CD4-positive, CD25-positive, alpha-beta regulatory T cell (primary cell): ENCODE results near the gene LRRC47. TPM values are rescaled to one million over a fixed set of nuclear protein-coding genes. Genes with fewer than 3 reads are reported as not detected.
A peak's percentile ranks its signal among the peaks of the same experiment; 100 is the strongest.

ENCODE experiments used
- ATAC-seq, 2 donors: fragments of 150-1000 bp; cut with Tn5 transposase; one replicate each; pipeline ENCODE4 v1.10.0; 2021; ENCODE audit warnings: low read depth in 2 of 2, moderate number of reproducible peaks in 2 of 2, moderate library complexity in 1 of 2
- DNase-seq, 3 donors: peaks; one replicate each; pipeline versions ENCODE4 v3.0.0 to v3.0.0-alpha.2; 2012 to 2022; ENCODE audit warnings: mixed read lengths in 1 of 3
- H3K27ac ChIP-seq: one replicate; pipeline ENCODE4 v1.7.0; 2013; ENCODE audit warnings: mild to moderate bottlenecking, low read length; ENCODE audit not compliant: insufficient read depth, poor library complexity, severe bottlenecking
- H3K27me3 ChIP-seq: one replicate; pipeline ENCODE4 v1.7.0; 2013; ENCODE audit warnings: low read length; ENCODE audit not compliant: control insufficient read depth, insufficient read depth
- H3K36me3 ChIP-seq: one replicate; pipeline ENCODE4 v1.7.0; 2013; ENCODE audit warnings: mild to moderate bottlenecking, low read length, moderate library complexity; ENCODE audit not compliant: control insufficient read depth, insufficient read depth
- H3K4me1 ChIP-seq: 2 replicates; pipeline ENCODE4 v1.7.0; 2013; ENCODE audit warnings: mild to moderate bottlenecking, low read length; ENCODE audit not compliant: insufficient read depth, control insufficient read depth, poor library complexity, severe bottlenecking
- H3K4me3 ChIP-seq: one replicate; pipeline ENCODE4 v1.7.0; 2013; ENCODE audit warnings: low read depth, mild to moderate bottlenecking, low read length, moderate library complexity
- H3K9me3 ChIP-seq, 2 experiments: 1 replicate in 1 of 2; 2 replicates in 1 of 2; pipeline ENCODE4 v1.7.0; 2013; ENCODE audit warnings: low read length in 2 of 2, mild to moderate bottlenecking in 1 of 2, moderate library complexity in 1 of 2; ENCODE audit not compliant: control insufficient read depth in 2 of 2
- H3K27ac Mint-ChIP-seq, 3 donors: one replicate each; pipeline ENCODE4 v1.8.0; 2020 to 2022; ENCODE audit warnings: mild to moderate bottlenecking in 3 of 3, mixed read lengths in 3 of 3, moderate library complexity in 2 of 3
- H3K27me3 Mint-ChIP-seq: one replicate; pipeline ENCODE4 v1.8.0; 2022; ENCODE audit warnings: mild to moderate bottlenecking, mixed read lengths
- H3K36me3 Mint-ChIP-seq: one replicate; pipeline ENCODE4 v1.8.0; 2020; ENCODE audit warnings: mixed read lengths
- H3K4me1 Mint-ChIP-seq, 4 donors: one replicate each; pipeline ENCODE4 v1.8.0; 2020 to 2022; ENCODE audit warnings: mixed read lengths in 4 of 4, mild to moderate bottlenecking in 1 of 4
- H3K4me3 Mint-ChIP-seq, 4 donors: one replicate each; pipeline ENCODE4 v1.8.0; 2020 to 2022; ENCODE audit warnings: mild to moderate bottlenecking in 4 of 4, mixed read lengths in 4 of 4, moderate library complexity in 3 of 4
- H3K9me3 Mint-ChIP-seq, 7 donors: one replicate each; pipeline ENCODE4 v1.8.0; 2020 to 2022; ENCODE audit warnings: mixed read lengths in 7 of 7, mild to moderate bottlenecking in 3 of 7, moderate library complexity in 2 of 7
- polyA plus RNA-seq, 4 donors: library from polyadenylated mRNA; unstranded; fragments of 300-500 nt; fragmentation: Illumina TruSeq; gene quantifications; one replicate each; pipeline ENCODE4 v1.2.3, GENCODE V29; 2021
- total RNA-seq: library from RNA; stranded (reverse); gene quantifications from one replicate; pipeline ENCODE4 v1.2.3, GENCODE V29; 2022

Gene LRRC47
- total and polyA plus RNA-seq, 5 donors from 2014 or later: 22.0 to 33.9 (median 26.0) TPM

GRCh38 chr1:3788756-3789420, 7.4 kb downstream of the LRRC47 start:
- no peak overlapping the region for H3K27ac Mint-ChIP-seq
- peaks cover 15% of the 10 kb centered on the region for H3K36me3 Mint-ChIP-seq
- Histone ChIP-seq H3K27me3 (no peaks in the 10 kb centered on the region), H3K9me3 (no peaks in the 10 kb centered on the region), H3K36me3 (peaks cover 35% of the 10 kb centered on the region), H3K4me3 (no peak overlapping the region), H3K4me1 (peaks cover 11% of the 10 kb centered on the region), H3K27ac (no peak overlapping the region)
- H3K4me1 Mint-ChIP-seq: peaks cover 0 to 32% (median 12%) of the 10 kb centered on the region in 4 donors
- no peaks in the 10 kb centered on the region for H3K9me3 Mint-ChIP-seq
- ATAC-seq: no peak
- no peaks in the 10 kb centered on the region for H3K27me3 Mint-ChIP-seq
- H3K4me3 Mint-ChIP-seq: peak overlapping the region in 1 of 4 donors; percentile 73
- no peak for DNase-seq

- no peak overlapping the region for H3K4me3 ChIP-seq
- peaks cover 6% of the 10 kb centered on the region for H3K4me1 ChIP-seq
- DNase-seq: no peak
- H3K9me3 ChIP-seq: no peaks in the 10 kb centered on the region
- Mint-ChIP-seq H3K27me3 (no peaks in the 10 kb centered on the region), H3K4me3 (no peak overlapping the region), H3K27ac (peak overlapping the region in 1 of 3 donors; percentile 86), H3K4me1 (peaks cover 0 to 23% (median 7%) of the 10 kb centered on the region in 4 donors), H3K9me3 (no peaks in the 10 kb centered on the region), H3K36me3 (peaks cover 16% of the 10 kb centered on the region)
- no peak for ATAC-seq
- H3K27me3 ChIP-seq: no peaks in the 10 kb centered on the region
- H3K27ac ChIP-seq: no peak overlapping the region
- peaks cover 41% of the 10 kb centered on the region for H3K36me3 ChIP-seq
Measured at GRCh38 chr1:3787745-3788605, 8.3 kb downstream of the LRRC47 start.

DNA sequence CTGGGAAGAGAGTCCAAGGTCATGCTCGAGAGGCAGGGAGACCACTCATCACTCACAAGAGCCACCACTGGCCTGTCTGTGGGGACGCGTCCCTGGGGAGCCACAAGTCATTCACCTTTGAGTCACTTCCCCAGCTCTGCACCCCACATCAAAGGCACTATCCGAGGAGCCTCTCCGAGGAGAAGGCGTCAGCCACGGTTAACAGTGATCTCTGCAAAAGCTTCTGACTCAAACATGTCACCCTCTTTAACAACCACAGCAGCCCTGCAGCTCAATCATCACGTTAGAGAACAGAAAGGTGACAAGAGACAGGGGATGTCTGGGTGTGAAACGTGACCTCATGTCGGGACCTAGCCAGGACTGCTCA, 9.0 kb downstream of the LRRC47 start:
- DNase-seq (peak in 1 of 3 donors; percentile 26), ATAC-seq (peak; percentile 58)
- no peaks in the 10 kb centered on the region for H3K9me3 Mint-ChIP-seq
- no peaks in the 10 kb centered on the region for H3K27me3 ChIP-seq
- H3K4me3 Mint-ChIP-seq: no peak overlapping the region
- H3K27ac ChIP-seq: no peak overlapping the region
- H3K4me1 ChIP-seq: peaks cover 6% of the 10 kb centered on the region
- no peak overlapping the region for H3K4me3 ChIP-seq
- H3K36me3 Mint-ChIP-seq: peaks cover 17% of the 10 kb centered on the region
- H3K36me3 ChIP-seq: peaks cover 45% of the 10 kb centered on the region
- no peaks in the 10 kb centered on the region for H3K27me3 Mint-ChIP-seq
- no peak overlapping the region for H3K27ac Mint-ChIP-seq
- H3K4me1 Mint-ChIP-seq: peaks cover 0 to 17% (median 3%) of the 10 kb centered on the region in 4 donors
- no peaks in the 10 kb centered on the region for H3K9me3 ChIP-seq

- ATAC-seq (no peak), DNase-seq (no peak)
- Histone ChIP-seq H3K9me3 (no peaks in the 10 kb centered on the region), H3K36me3 (peaks cover 47% of the 10 kb centered on the region), H3K27me3 (no peaks in the 10 kb centered on the region), H3K27ac (no peak overlapping the region), H3K4me3 (no peak overlapping the region), H3K4me1 (peaks cover 6% of the 10 kb centered on the region)
- Mint-ChIP-seq H3K36me3 (peaks cover 23% of the 10 kb centered on the region), H3K27ac (no peak overlapping the region), H3K4me1 (peaks cover 0 to 12% (median 3%) of the 10 kb centered on the region in 4 donors), H3K4me3 (no peak overlapping the region), H3K27me3 (no peaks in the 10 kb centered on the region), H3K9me3 (no peaks in the 10 kb centered on the region)
Measured at GRCh38 chr1:3786468-3787348, 9.6 kb downstream of the LRRC47 start.

- Mint-ChIP-seq H3K9me3 (no peaks in the 10 kb centered on the region), H3K4me3 (no peak overlapping the region), H3K36me3 (peaks cover 29% of the 10 kb centered on the region), H3K27me3 (no peaks in the 10 kb centered on the region), H3K4me1 (peaks cover 0 to 12% (median 3%) of the 10 kb centered on the region in 4 donors), H3K27ac (no peak overlapping the region)
- Histone ChIP-seq H3K27ac (no peak overlapping the region), H3K9me3 (no peaks in the 10 kb centered on the region), H3K4me3 (no peak overlapping the region), H3K4me1 (peaks cover 6% of the 10 kb centered on the region), H3K27me3 (no peaks in the 10 kb centered on the region), H3K36me3 (peaks cover 56% of the 10 kb centered on the region)
- ATAC-seq: no peak
- DNase-seq: no peak
Measured at GRCh38 chr1:3785456-3786157, 10.7 kb downstream of the LRRC47 start.

GRCh38 chr1:3785045-3785444, 11.3 kb downstream of the LRRC47 start:
- H3K27ac ChIP-seq: no peak overlapping the region
- H3K9me3 ChIP-seq: no peaks in the 10 kb centered on the region
- Mint-ChIP-seq H3K9me3 (no peaks in the 10 kb centered on the region), H3K27me3 (no peaks in the 10 kb centered on the region), H3K4me1 (peaks cover 0 to 12% (median 3%) of the 10 kb centered on the region in 4 donors), H3K4me3 (peak overlapping the region in 1 of 4 donors; percentile 7), H3K36me3 (peaks cover 35% of the 10 kb centered on the region), H3K27ac (no peak overlapping the region)
- peaks cover 6% of the 10 kb centered on the region for H3K4me1 ChIP-seq
- peaks cover 56% of the 10 kb centered on the region for H3K36me3 ChIP-seq
- H3K4me3 ChIP-seq: no peak overlapping the region
- no peaks in the 10 kb centered on the region for H3K27me3 ChIP-seq
- DNase-seq: no peak
- no peak for ATAC-seq
